GM19395 (cell line): ENCODE data around the gene VEPH1.

Experiments used
- ATAC-seq: cut with Tn5 transposase; IDR thresholded peaks from one replicate; pipeline ENCODE4 v1.9.1; 2021; ENCODE audit warnings: mild to moderate bottlenecking, moderate library complexity; ENCODE audit not compliant: unreplicated experiment

The VEPH1 gene

DNA sequence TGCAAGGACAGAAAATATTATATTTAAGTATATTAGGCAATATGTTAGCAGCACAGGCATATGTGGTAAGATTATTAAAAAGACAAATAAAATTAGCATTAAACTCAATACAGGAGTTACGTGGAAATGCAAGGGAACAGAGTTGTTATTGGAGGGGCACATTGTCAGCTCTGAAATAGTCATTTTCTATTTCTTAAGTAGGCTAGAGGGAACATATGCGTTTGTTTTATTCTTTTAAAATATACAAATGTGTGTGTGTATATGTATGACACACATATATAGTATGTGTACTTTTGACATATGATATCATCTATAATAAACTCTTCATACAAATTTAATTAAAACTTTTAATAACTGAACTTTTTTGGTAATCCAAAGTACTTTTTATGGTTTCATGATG is 22.8 kb upstream of the VEPH1 start:
- ATAC-seq, result no peak

DNA sequence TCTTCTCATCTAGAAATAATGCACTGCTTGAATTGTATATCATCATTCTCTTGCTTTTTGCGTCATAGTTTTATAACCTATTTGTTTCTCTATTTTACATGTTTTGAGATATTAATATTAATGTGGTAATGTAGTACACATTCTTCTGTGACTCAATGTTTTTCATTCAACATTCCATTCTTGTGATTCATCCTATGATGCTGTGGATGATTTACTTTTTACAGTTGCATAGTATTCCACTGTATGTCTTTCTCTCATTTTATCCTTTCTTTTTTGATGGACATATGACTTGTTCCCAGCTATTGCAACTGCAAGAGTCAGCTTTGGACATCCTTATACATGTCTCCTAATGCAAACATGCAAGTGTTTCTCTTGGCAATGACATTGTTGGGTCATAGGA is 20.6 kb upstream of the VEPH1 start:
- no peak for ATAC-seq

DNA sequence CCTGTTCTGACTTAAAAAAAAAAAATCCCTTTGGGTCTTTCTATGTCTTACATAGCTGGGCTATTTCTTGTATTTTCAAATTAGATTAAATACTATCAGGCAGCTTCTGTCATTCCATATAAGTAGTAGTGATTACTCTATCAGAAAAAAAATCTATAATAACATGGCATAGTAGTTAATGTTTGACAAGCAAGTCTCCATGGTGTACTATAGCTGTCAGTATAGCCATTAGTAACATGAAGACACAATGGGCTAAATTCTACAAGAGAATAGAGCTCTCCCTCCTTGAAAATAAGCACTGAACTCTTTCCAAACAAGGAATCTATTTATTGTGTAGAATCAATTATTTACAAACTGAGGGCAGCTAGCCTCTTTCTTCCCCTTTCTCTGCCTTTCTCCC is 19.4 kb upstream of the VEPH1 start:
- no peak for ATAC-seq

DNA sequence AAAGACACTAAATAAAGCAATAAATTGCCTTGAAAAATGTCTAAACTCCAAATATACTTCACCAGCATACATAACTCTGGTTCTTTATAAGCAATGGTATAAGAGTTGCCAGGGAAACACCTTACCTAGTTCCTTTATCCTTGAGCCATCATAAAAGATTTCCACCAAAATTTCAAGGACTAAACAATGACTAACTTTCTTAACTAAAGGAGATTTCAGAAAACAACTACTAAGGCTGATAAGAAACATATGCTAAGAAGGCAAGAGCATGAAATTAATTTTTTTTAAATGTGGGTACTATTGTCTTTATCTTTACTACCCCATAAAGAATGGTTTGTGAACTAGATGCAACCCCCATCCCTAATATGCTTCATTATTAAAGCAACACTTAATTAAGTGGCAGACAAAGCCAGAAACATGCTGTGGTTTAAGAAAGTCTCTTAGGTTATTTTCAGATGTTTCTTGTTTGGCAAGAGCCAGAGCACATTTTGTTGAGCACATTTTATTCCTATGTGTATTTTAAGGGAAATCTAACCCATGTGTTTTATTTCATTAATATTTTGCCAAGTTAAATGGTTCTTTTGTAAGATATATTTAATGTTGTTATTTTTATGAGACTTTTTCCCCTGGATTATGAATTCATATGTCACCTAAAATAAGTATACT is 17.4 kb upstream of the VEPH1 start:
- no peak for ATAC-seq

DNA sequence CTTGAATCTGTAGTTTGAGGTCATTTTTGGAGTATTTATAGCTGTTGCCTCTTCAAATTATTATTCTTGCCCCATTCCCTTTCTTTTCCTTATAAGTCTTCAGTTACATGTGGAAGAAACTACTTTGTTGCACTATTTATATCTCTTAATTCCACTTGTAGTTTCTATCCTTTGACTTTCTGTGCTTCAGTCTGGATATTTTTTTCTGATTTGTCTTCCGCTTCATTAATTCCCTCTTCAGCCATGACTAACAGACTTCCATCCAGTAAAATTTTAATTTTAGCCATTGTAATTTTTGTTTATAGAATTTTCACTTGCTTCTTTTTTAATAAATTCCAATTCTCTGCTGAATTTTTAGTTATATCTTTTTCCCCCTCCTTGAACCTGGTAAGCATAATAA is 15.7 kb upstream of the VEPH1 start:
- ATAC-seq, result no peak

DNA sequence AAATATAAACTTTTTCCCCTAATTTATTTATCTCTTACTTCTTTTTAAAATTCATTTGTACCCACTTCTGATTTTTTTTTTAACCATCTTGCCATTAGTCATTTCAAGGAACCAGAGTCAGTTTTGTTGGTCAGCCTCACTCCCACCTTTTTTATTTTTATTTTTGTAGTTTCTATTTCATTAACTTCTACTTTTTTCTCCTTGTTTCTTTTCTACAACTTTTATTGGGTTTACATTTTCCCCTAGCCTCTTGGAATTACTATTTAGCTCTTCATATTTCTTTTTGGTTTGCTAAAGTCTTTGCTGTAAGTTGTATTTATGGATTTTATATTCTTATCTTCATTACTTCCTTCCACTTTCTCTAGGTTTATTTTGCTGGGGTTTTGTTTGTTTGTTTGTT is 13.7 kb upstream of the VEPH1 start:
- no peak for ATAC-seq

DNA sequence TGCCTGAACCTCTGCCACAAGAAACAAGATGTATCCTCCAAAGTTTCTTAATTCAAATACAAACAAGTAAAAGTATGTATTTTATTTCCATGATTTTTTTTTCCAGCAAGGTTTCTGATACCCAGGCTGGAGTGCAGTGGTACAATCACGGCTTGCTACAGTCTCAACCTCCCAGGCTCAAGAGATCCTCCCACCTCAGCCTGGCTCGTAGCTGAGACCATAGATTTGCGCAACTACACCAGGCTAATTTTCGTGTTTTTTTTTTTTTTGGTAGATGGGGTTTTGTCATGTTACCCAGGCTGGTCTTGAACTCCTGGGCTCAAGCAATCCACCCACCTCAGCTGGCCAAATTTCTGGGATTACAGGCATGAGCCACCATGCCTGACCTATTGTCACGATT is 12.2 kb upstream of the VEPH1 start:
- ATAC-seq, result no peak

DNA sequence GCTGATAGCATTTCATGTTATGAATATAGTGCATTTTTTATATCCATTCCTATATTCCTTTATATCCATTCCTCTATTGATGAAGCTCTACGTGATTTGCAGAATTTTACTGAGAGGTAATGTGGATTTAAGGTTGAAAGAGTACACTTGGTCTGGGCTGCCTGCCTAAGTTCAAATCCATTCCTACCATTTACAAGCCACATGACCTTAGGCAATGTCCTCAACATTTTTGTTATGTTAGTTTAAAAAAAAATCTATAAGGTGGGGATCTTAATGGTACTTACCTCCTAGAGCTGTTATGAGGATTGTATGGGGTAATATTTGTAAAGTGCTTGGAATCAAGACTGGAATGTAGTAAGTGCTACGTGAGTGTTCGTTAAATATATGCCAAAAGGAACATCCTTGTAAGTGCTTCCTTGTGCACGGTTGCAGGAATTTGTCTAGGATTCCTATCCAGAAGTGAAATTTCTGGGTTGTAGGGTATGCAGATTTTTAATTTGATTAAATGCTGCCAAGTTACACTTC is 11.2 kb upstream of the VEPH1 start:
- no peak for ATAC-seq

DNA sequence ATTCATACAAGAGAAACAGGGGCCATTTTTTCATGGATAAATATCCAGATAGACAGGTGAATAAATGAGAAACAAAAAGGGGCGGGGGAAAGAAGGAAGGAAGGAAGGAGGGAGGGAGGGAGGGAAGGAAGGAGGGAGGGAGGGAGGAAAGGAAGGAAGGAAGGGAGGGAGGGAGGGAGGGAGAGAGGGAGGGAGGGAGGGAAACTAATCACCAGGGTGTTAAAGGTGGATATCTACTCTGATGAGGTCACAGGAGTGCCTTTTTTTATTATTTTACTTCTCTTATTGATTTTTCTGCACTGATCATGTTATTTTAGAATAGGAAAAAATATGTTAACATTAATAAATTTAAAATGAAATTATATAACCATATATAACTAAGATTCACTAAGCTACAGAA is 10.4 kb upstream of the VEPH1 start:
- no peak for ATAC-seq

DNA sequence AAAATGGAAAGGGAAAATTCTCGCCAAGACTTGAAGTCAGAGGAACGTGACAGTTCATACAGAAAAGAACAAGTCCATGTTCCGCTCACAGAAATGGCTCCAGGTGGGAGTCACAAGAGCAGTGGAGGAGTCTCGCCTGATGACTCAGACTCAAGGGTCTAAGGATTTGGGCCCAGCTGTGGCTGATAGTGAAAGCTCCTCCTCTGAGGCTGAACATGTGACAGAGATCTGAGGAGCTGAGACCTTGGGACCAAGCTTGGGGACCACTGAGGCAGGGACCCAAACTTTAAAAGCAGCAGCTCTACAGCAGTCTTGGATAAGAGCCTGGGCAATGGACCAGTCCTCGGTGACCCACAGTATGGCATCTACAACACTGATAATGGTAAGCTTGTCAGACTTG is 9.3 kb upstream of the VEPH1 start:
- ATAC-seq, result no peak

DNA sequence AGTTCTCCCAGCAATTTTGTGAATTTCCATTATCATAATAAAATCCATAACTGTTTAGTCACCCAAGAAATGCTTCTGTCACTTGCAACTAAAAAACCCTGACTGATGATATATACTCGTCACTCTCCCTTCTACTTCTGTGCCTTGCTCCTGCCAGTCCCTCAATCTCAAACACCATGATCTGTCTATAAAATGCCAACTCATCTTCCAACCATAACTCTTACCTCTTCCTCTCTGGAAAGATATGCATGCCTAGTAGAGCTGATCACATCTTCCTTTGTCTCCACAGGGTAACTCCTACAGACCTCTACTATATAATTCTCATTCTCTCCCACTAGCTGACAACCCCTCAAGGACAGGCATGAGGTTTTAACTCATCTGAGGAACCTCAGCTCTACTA is 5.2 kb upstream of the VEPH1 start:
- no peak for ATAC-seq

DNA sequence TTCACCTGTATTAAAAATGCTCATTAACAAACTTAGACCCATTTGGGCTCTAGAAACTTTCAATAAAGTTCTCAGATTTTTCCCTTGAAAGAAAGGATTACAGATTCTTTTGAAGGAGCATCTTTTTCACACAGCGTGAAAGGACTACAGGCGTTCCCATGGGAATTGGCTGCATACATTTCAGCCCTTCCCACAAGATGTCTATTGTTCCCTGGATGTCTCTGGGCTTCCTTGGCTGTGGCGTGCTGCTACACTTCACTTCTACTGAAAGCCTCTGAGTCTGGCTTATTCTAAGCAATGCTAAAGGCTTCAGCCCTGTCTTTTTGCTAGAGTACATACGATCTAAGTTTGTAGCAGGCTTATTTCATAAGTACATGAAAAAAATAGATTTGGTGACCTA is 1.4 kb downstream of the VEPH1 start:
- no peak for ATAC-seq

DNA sequence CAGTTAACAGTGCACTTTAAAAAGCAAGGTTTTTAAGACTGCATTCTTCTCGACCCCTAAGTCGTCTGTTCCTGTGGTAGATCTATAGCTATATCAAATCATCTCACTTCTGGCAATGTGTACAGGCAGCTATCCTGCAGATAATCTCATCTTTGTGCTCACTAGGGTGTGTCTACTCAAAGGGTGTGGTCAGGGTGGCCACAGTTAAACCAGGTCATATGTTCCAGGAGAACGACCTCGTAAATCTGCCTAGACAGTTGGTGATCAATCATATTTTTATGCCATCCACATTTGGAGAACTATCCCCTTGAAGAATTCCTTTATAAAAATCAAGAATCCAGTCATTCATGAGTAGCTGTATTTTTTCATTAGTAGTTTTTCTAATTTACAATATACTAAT is 3.0 kb downstream of the VEPH1 start:
- no peak for ATAC-seq

DNA sequence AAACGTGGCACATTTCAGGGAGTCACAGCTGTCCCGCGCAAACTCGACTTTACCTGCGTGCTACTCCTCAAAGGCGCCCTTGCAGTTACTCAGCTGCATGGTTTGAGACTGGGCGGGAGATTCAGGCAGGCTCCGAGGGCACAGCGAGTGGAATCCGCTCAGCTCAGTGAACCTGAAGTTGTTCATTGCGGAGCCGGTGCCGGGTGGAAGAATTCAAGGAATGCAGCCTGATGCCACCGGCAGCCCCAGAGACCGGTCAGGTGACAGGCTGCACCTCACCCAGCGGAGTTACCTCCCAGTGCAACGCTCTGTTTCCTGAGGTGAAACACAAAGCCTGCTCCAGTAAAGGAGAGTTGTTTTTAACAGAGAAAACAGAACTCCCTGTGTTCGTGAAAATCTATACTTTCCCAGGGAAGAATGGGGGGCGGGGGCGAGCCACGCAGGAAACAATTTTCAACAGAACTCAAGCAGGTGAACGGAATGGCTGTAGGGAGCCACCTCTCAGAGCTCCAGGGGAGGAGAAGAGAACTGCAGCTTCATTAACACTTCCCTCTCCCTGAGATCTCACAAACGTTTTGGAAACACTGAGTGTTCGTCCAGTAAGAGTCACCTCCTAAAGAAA is 3.8 kb downstream of the VEPH1 start:
- ATAC-seq, result no peak

DNA sequence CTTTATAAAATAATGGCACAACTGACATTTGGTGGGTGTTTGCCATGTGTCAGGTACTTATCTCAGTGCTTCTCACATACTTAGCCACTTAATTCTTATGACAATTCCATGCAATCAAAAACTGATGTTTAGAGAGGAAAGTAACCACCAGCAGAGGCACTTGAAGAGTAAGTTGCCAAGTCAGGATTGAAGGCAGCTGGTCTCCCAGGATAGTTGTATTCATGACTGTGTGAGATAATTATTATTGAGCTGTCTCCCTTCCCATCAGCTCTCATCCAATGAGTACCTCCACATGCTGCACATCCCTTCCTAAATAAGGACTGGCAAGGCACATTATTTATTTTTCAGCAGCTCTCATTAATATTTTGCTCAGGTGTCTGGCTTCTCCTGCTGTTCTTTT is 4.8 kb downstream of the VEPH1 start:
- ATAC-seq, result no peak

DNA sequence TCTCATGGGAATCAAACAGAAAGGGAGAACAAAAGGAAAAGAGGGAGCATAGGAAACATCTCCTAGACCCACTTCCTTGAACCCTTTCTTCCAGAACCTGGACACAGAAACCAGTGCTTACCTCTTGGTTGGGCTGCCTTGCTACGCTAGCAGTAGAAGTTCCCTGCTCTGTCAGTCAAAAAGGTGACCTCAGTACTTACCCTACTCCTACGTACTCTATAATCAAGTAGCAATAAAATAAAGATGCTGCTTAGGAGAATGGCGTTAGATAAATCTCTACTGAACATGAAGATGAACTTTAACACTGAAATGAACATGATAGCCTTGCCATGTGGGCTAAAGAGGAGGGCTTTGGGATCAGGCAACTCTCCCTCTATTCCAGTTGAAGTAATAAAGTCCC is 7.4 kb downstream of the VEPH1 start:
- no peak for ATAC-seq

DNA sequence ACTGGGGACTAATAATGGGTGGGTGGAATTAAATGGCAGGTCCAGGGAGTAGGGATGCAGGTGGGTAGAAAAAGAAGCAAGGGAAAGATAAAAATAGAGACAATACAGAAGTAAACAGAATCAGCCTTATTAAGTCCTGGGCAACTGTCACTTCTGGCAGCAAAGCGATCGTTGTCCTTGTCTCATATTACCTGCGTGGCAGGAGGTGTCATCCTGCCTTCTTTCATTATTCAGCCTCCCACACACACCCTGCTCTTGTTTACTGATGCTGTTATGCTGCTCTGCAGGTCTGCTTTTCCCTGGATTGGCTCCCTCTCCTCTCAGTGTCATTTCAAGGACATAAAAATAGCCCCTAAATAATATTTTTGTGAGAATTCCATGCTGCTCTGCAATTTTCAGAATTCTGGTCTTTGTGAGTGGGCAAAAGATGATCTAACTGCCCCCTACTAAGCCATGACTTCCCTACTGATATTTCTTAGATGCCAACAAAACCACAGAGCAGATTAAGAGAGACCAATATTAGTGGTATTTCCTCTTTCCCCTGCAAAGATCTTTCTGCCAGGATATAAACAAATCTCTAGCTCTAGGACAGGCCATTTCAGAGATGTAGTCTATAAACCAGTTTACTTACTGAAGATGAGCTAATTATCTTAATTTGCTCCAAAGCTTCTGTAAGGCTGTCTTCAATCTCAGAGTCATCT is 8.5 kb downstream of the VEPH1 start:
- no peak for ATAC-seq

DNA sequence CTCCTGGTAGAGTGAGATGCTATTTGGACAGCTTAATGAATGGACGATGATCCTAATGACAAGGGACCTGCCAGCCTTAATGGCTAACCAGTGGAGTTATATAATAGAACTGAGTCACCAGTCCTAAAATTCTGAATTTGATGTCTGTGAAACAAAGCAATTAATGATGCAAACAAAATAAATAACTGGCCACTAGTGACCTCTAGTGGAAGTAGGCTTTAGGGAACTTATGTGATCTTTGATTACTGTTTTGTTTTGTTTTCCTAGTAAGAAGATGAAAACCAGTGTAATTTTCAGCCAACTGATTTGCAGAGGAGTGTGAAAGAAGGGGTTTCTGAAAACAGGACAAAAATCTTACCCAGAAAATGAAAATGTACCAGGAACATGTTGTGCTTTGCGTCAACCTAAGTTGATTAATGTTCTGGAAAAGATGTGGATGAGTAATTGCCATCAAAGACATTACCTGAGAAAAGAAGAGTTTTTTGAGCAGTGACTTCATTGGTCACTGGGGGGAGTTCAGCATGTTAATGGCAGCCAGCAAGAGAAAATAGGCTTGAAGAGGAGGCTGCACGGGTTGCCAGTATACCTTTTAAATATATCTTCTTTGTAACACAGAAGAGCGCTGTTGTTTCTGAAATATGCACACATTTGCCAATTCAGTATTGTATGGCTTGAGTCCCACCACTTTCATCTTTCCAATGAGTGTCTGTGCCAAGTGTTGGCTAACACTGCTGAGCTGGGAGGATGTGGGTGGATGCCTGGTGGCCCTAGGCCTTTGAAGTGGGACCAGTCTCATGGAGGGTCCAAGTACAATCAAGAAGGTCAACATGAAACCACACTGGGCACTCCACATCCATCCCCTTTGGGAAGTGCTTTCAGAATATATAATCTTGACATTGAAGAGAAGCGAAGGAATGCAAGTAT is 9.3 kb downstream of the VEPH1 start:
- no peak for ATAC-seq

DNA sequence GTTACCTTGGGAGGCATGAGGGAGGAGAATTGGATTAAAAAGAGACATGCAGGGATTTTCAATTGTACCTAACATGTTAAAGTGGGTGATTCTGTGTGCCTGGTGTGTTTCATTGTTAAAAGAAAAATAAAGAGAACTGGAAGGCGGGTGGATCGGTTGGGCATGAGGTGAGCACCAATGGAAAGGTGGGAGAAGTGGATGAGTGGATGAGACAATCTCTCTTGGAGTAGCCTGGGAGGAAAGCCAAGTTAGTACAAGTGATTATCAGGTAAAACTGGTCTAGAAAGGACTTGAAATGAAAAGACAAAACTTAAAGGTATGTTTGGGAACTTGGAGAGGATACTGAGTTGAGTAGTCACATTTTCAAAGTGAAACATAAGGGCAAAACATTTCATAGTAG is 12.1 kb downstream of the VEPH1 start:
- no peak for ATAC-seq

DNA sequence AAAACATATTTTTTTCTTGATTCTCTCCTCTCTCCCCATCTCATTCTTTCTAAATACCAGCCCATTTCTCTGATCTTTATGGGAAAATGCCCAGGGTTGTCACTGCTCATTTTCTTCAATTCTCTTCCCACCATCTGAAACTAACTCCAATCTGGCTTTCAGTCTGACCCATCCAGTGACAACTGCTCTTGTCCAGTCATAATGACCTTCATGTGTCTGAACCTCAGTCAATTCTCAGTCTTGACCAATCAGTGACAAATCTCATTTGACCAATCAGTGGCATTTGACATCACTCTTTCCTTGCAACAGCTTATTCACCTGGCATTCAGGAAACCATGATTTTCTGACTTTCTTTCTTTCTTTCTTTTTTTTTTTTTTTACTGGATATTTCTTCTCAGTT is 15.1 kb downstream of the VEPH1 start:
- ATAC-seq, result no peak

DNA sequence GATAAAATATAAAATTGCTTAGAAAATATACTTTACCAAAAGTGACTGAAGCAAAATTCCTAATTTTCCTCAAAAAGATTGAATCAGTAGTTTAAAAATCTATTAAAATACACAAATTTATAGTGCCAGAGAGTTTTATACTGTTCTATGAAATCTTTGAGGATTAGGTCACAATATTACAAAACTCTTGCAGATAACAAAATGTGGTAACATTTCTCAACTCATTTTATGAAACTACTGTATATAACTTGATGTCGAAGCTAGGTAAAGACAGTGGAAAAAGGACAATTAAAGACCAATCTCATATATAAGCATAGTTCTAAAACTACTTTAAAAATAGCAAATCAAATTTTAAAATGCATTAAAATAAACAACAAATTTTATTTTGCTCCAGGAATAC is 15.9 kb downstream of the VEPH1 start:
- no peak for ATAC-seq
